Skin epidermis (tissue), 12 donors: ENCODE measurements around the gene BCR.

Experiments
- H3K27ac ChIP-seq, 21 experiments: fragments of 200-600 bp; sonication (generic) in 11 of 21; one replicate each; pipeline ENCODE4 v1.5.0; 2020; ENCODE audit warnings: mild to moderate bottlenecking in 3 of 21, inconsistent platforms in 2 of 21, moderate library complexity in 2 of 21
- H3K4me3 ChIP-seq, 7 experiments: fragments of 200-600 bp; sonication (generic) in 2 of 7; one replicate each; pipeline ENCODE4 v1.5.0; 2020; ENCODE audit warnings: inconsistent platforms in 2 of 7, mild to moderate bottlenecking in 2 of 7, moderate library complexity in 1 of 7

BCR gene

DNA sequence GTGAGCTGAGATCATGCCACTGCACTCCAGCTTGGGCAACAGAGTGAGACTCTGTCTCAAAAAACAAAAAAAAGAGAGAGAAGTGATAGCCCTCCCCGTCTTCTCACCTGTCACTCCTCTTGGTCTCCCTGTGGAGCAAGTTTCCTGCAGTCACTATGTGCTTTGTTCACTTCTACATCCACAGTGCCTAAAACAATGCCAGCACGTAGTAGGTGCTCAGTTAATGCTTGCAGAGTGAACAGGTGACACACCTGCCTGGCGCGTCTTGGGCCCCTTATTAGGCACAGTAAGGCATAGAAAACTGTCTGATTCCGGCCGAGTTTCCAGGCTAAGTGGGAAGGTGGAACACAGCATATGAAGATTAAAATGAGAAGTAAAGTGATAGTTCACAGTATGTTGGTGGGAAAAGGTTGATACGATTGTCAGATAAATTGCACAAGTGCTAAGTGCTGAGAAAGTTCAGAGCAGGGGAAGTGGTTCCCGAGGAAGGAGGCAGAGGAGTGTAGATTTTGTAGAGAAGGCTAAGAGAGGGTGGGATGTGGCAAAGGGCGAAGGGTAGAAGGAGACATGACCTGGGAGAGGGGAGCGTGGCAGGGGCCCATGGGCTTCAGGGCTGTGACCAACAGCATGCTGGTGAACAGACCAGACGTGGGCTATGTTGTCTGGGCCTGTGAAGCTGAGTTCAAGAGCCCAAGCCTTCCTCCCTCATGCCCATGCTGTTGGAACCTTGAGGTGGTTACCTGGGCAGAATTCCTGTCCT lies 41.9 kb downstream of the BCR start:
- Histone ChIP-seq H3K4me3 (no peak overlapping the region), H3K27ac (peak overlapping the region in 9 of 21 experiments; percentile 28 to 86 (median 76))

DNA sequence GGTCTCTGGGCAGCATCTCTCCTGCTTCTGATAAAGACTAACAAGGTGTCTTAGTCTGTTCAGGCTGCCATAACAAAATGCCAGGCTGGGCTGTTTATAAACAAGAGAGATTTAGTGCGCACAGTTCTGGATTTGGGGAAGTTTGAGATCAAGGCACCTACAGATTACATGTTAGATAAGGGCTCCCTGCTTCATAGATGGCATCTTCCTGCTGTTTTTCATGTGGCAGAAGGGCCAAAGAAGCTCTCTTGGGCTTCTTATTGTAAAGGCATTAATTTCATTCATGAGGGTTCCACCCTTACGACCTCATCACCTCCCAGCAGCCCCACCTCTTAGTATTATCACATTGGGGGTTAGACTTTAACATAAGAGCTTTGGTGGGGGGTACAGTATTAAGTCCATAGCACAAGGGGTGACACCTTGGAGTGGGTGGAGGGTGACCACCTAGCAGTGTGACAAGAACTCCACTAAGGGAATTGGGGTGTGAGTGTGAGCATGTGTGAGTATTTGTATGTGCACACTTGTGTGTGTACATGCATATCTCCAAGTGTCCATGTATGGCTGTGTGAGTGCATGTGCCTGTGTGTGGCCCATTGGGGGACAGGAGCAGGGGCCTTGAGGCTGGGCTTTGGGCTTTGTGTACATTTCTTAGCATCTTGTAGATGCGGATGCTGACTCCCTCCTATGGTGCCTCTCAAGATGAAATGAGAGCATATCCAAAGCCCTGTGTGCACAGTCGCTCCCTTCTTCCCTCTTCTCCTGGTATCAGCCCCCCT lies 42.7 kb downstream of the BCR start:
- Histone ChIP-seq H3K27ac (peak overlapping the region in 12 of 21 experiments; percentile 4 to 86 (median 74)), H3K4me3 (no peak overlapping the region)

DNA sequence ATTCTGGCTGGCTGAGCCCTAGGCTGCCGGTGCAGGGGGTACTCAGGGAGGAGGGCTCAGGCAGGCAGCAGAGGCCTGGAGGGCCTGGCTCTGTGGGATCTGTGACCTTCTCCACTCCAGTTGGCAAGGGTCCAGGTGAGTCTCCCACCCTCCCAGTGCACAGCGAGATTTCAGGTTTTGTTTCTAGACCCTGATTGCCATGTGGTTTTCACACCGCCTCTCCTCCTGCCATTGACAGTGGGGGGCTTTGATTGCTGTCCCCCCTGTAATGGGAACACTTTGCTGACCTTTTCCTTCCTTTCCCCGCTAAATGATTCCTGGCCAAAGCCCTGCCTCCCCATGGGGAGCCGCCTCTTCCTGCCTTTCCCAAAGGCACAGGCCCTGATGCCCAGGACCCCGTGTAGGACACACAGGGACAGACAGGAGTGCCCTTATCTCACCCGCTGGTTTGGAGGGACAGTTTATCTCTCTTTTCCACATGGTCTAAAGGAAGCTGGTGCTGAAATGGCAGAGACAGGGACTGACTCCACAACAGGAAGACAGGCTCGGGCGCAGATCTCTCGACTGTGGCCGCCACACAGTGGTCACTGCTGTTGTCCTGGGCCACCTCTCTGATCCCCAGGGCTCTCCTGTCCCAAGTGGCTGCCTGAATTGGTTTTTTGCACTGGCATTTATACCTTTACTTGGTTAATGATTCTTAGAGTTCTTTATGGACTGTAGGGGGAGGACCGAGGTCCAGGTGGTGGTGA lies 43.4 kb downstream of the BCR start:
- Histone ChIP-seq H3K4me3 (no peak overlapping the region), H3K27ac (peak overlapping the region in 15 of 21 experiments; percentile 12 to 86 (median 71))

DNA sequence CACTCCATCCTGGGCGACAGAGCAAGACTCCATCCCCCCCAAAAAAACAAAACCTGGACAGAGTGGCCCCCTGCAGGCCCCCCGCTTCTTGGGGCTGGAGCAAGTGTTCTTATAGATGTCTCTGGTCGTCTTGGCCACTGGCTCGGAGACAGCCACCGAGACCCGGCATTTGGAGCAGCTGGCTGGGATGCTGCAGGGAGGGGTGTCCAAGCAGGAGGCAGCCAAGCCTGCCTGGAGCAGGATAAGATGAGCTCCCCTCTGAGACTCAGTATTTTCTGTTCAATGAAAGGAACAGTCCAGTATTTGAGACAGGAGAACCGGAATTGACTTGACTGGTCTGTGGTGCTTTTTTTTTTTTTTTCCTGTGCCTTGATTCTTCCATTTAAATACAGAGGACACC lies 44.5 kb downstream of the BCR start:
- Histone ChIP-seq H3K27ac (peak overlapping the region in 16 of 21 experiments; percentile 23 to 86 (median 74)), H3K4me3 (no peak overlapping the region)

DNA sequence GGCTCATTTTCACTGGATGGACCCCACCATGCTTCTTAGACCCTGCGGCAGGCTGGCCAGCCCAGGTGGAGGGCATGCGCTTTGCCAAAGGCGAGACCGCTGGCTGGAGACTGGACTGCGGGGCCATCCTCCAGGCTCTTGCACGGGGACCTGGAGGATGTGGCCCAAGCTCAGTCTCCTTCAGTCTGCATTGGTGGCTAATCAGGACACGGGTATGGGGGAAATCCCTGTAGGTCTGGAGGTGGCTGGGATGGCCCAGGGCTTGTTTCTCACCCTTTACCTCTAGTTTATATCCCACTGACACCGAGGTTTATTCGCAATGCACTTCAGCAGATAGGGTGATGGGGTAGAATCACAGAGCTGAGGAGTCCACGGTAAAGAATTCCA lies 45.0 kb downstream of the BCR start:
- Histone ChIP-seq H3K4me3 (no peak overlapping the region), H3K27ac (peak overlapping the region in 19 of 21 experiments; percentile 23 to 86 (median 71))

DNA sequence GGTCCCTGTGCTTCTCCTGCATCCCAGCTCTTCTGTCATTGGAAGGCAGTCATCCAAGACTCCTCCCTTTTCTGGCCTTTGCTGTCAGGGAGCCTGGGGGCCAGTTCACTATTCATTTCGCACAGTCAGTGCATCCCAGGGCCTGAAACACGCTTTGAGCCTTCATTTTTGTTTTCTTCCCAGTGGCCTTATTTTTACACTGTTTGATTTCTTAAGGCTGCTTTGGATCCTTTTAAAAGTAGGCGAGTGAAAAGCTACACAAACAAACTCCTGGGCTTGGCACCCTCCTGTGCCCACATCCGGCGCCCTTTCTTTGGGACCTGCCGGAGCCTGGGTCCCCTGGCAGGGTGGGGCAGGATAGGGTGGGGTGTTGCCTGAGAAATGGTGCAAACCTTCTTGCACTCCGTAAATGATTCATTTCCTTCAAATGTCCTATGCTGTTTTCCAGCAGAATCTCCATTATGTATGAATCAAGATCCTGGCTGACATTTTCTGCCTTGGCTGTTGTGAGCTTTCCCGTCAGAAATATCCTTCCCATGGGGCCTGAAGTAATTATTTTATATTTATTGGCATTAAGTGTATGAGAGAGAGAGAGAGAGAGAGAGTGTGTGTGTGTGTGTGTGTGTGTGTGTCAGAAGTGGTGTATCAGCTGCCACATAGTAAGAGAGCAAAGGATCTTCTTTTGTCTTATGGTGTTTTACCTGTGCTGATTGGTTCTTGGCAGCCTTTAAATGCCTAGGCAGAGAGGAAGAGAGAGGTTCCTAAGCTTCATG lies 45.6 kb downstream of the BCR start:
- Histone ChIP-seq H3K4me3 (no peak overlapping the region), H3K27ac (peak overlapping the region in 20 of 21 experiments; percentile 23 to 86 (median 70))

DNA sequence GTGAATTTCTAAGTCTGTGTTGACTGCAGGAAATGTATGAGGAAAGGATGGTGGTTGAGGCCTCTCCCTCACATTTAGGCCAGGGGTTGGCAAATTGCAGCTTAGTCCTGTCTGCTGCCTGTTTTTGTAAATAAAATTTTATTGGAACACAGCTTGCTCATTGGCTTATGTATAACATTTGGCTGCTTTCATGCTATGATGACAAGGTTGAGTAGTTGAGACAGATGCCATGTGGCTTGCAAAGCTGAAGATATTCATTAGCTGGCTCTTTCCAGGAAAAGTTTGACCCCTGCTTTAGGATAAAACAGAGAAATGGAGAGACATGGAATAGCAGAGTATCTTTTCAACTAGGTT lies 46.2 kb downstream of the BCR start:
- no peak overlapping the region for H3K4me3 ChIP-seq

DNA sequence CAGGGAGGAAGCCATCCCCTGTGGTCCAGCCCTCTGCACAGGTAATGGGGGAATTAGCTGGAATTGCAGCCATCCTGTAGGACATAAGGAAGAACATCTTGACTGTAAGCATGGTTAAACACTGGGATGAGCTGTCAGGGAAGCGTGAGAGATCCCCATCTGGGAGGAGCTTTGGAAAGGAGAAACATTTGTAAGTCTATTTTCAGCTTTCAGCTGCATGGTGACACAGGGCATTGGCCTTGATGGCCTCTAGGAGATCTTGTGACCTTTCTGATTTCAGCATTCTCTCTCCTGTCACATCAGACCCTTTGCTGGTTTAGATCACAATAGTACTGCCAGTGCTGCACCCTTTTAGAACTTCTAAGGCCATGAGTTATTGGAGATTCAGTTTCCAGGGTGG lies 47.1 kb downstream of the BCR start:
- Histone ChIP-seq H3K27ac (peak overlapping the region in 15 of 21 experiments; percentile 10 to 86 (median 76)), H3K4me3 (no peak overlapping the region)

More for the DNA sequence above, 46.2 kb downstream of the BCR start:
- H3K27ac ChIP-seq = peak overlapping the region in 20 of 21 experiments; percentile 17 to 86 (median 70)

DNA sequence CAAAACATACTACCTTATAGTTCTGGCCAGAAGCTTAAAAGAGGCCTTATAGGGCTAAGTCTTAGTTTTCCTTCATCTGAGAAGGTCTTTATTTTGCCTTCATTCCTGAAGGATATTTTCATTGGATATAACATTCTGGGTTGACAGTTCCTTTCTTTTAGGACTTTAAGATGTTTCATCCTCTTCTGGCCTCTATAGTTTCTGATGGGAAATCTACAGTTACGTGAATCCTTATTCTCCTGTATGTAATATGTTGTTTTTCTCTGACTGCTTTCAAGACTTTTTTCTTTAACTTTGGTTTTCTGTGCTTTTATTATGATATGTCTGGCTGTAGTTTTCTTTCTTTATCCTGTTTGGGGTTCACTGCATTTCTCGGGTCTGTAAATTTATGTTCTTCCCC lies 48.2 kb downstream of the BCR start:
- no peak overlapping the region for H3K27ac ChIP-seq
- no peak overlapping the region for H3K4me3 ChIP-seq

DNA sequence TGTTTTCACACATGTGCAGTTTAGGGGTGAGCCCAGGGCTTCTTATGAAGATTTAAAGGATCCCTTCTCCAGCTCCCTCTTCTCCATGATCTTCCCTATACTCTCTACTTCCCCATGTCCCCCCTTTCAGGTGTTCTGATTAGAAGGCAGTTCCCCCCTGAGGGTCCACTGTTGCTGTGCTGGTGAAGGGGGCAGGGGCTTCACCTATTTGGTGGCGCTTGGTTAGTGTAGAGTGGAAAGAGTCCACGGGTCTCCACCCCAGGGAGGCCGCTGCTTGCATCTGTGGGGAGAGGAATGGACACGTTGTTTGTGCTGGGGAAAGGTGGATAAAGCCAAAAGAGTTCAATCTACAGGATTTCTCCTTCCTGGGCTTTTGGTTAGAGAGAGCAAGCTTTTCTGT lies 49.3 kb downstream of the BCR start:
- H3K4me3 ChIP-seq = no peak overlapping the region
- no peak overlapping the region for H3K27ac ChIP-seq

DNA sequence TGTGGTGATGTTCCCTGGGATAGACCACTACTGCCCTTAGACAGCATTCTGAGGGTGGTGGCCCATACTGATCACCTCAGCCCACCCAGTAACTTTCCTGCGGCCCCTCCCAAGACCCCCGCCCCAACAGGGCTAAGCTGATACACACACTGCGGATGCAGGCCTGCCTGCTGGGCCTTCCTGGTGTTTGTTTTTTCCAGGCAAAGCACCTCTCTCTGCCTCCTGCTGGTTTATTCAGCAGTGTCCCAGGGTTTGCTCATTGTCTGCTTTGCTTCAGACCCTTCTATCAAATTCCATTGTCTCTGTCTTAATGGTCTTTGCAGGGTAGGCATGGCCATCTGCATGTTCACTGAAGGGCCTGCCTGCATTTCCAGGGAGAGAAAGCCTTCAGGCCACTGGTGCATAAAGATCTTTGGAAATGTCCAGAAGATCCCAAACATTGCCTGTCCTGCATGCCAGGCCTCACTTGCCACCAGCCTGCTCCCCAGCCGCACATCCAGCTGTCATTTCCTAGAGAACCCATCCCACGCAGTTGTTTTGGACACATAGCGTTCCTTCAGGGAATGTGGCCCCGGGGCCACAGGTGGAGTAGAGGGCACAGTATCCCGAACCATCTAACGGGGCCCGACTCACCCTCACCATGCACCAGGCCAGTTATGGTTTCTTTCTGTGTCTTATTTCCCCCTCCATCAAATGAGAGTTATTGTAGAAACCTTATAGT lies 50.2 kb downstream of the BCR start:
- Histone ChIP-seq H3K27ac (peak overlapping the region in 2 of 21 experiments; percentile 5 to 47), H3K4me3 (no peak overlapping the region)

DNA sequence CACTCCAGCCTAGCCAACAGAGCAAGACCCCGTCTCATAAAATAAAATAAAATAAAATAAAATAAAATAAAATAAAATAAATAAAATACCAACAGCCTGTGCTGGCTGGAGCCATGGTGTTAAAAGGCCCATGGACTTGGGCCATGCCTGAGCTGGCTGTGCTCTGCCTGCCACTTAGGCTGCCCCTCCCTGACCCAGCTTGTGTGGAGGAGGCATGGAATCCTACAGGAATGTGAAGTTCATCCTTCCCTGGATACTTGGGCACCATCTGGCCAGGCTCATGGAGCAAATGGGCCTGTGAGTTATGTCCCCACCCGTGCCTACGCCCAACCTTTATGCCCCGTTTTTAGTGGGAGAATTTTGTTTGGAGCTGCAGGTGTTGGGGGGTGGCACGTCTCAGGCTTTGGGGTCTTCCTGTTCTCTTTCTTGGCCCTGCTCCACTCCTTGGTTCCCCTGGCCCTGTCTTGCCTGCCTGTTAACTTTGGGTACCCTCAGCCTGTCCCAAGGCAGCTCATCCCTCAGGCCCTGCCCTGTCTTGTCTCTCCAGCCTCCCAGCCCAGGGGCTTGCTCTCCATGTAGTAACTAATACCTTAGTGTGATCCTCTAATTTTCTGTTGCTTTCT lies 51.3 kb downstream of the BCR start:
- no peak overlapping the region for H3K4me3 ChIP-seq
- peak overlapping the region in 2 of 21 experiments; percentile 7 to 16 for H3K27ac ChIP-seq

DNA sequence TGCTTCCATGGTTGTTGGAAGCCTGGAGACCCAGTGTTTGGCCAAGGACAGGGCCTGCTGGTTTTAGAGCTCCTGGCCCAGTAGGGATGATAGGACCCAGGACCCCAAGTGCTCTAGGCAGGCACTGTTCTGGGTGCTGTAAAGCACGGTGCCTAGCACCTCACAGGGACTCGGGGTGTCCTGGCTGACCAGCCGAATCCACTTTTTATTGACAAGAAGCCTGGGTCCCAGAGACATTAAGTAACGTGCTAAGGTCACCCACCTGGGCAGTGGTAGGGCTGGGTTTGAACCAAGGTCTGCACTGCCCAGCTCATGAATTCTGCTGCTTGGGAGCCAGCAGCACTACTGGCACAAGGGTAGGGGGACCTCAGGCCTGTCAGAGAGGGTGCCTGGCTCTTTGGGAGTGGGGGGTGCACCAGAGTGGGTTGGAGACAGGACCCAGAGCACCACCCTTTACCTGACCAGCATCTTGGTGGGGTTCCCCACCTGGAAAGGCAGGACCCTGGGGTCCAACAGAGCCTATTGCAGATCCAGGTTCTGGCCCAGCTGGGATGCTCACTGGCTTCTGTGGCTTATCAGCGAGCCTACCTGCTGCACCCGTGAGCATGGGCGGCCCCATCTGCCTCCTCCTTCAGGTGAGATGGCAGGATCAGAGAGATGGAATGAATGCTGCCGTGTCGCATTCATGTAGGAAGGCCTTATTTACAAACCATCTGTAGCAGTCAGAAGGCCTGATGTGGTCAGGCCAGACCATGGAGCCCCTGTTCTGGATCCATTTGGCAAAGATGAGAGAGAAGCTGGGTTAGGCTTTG lies 52.0 kb downstream of the BCR start:
- peak overlapping the region in 2 of 21 experiments; percentile 7 to 16 for H3K27ac ChIP-seq
- H3K4me3 ChIP-seq = no peak overlapping the region

DNA sequence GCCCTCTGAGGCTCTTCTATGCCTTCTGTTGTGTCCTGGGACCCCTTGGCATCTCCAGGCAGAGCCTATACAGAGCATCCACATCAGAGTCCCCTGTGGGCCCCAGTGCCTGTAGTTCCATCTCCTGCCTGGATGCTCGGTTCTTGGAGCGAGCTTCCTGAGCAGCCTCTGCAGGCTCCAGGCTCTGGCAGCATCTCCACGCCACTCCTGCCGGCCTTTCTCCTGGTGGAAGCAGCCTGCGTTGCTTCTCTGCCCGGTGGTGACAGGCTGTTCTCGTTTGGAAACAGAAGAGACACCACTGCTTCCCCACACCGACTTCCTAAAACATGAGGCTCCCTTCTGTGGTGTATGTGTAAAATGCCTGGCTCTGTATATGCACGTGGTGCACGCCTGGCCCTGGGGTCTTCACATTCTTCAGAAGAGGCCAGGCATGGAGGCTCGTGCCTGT lies 52.8 kb downstream of the BCR start:
- H3K27ac ChIP-seq = peak overlapping the region in 2 of 21 experiments; percentile 24 to 43
- H3K4me3 ChIP-seq = no peak overlapping the region

DNA sequence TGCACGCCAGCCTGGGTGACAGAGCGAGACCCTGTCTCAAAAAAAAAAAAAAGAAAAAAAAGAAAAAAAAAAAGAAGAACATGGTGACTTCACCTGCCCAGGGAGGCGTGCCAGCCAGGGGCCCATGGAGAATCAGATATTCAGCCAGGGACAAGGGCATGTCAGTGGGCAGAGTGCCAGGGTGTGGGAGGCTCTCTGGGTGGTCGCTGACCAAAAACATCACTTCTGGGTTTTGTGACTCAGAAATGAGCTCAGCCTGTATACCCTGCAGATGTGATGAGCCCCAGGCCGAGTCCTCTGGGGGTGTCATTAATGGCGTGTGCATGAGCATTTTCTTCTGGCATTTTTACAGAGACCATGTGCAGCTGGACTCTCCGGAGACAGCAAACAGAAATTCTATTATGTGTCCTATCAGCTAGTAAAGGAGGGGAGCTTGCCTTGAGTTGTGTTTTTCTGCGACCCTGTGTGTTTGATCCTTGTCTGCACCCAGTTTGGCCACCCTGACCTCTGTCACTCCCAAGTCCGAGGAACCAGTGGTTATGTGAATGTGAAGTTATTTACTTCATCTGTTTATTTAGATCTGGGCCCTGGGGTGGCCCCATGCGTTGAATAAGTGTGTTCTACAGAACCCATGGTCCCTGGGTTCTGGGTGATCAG lies 53.6 kb downstream of the BCR start:
- no peak overlapping the region for H3K4me3 ChIP-seq
- peak overlapping the region in 1 of 21 experiments; percentile 53 for H3K27ac ChIP-seq

DNA sequence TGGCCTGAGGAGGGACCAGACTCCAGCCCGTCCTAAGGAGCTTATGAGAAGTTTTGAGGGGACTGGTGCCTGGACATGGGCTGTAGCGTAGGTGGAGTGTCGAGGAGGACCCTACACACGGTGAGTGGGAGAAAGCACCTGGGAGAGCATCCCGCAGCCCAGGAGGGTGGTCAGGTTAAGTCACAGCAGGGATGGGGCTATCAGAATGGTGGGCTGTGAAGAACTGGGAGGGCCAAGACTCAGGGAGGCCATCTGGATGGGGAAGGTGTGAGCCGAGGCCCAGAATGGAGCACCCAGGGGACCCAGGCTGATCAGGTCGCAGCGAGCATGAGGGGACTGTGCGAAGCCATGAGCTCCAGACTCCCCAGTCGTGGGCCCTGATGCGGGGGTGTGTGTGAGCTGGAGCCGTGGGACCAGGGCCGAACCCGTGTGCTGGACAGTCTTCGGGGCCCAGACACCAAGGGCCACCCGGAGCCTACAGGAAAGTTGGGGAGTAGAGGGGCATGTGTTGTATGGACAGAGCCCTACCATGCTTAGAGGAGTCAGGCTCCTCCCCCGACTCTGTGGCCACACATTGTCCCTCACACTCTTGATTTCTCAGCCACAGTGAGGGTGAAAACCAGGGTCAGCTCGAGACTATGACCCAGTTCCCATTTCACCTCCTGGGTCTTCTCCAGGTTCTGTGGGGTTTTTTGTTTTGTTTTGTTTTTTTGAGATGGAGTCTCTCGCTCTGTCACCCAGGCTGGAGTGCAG lies 54.3 kb downstream of the BCR start:
- Histone ChIP-seq H3K27ac (peak overlapping the region in 1 of 21 experiments; percentile 53), H3K4me3 (no peak overlapping the region)
